Amygdala (tissue), 56 donors: ENCODE measurements around the gene PLAAT5.
"Not testable (repeated sequence)": the region's sequence is repeated elsewhere in the genome, so short reads cannot be mapped to it uniquely, and the experiment has no call there.

Source experiments
- DNase-seq, 56 donors: peaks; one replicate each; lab custom pipeline; 2025; lab: John Stamatoyannopoulos, UW

Gene PLAAT5

DNA sequence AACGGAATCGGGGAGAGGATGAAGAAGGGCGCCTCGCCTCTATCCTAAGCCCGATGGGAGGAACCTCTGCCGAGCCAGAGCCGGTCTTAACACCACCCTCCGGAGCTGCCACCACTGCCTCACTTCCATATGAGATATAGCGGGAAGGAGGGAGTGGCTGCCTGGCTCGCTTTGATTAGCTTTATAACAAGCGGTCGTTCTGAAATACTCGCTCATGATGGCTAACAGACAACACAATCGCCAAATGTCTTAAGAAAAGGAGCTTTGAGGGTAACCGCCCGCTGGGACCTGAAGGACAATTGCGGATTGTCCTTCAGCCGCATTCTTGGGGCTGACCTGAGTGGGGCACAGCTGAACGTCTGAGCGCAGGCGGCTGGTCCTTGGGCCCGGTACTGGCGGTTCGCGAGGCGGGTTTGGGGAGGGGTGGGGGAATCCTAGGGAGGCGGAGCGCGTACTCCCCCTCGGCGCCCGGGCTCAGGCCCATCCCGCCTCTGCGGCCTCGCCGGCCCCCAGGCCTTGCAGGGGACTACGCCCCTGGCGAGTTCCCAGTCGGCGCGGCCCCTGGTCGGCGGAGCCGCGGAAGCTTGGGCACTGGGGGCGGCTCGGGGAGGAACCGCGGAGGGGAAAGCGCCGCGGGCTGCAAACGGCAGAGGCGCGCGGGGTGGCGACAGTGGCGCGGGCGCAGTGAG is at the start of gene PLAAT5:
Gene PLAAT5, minus strand, starts transcription at position 617 of the 689 bp plus-strand sequence. Its CDS starts 133 bp downstream, at position 484.
- peak in 19 of 56 donors; percentile 26 to 76 (median 54) for DNase-seq

GRCh38 chr11:63537293-63538101 is 46.5 kb upstream of the PLAAT5 start:
- DNase-seq: peak in 51 of 56 donors; percentile 17 to 86 (median 62)

GRCh38 chr11:63536669-63537292 is 45.8 kb upstream of the PLAAT5 start, which contains the start of gene PLAAT4:
TSS of gene PLAAT4 (plus strand) at chr11:63536808. CDS start at chr11:63536869, 61 bp downstream.
- DNase-seq: peak in 41 of 56 donors; percentile 17 to 84 (median 59)

GRCh38 chr11:63535734-63536133 is 44.8 kb upstream of the PLAAT5 start:
- DNase-seq: no peak

- no peak for DNase-seq
Observed at GRCh38 chr11:63534895-63535461, 44.0 kb upstream of the PLAAT5 start.

GRCh38 chr11:63534076-63534475 is 43.1 kb upstream of the PLAAT5 start:
- DNase-seq: no peak

DNA sequence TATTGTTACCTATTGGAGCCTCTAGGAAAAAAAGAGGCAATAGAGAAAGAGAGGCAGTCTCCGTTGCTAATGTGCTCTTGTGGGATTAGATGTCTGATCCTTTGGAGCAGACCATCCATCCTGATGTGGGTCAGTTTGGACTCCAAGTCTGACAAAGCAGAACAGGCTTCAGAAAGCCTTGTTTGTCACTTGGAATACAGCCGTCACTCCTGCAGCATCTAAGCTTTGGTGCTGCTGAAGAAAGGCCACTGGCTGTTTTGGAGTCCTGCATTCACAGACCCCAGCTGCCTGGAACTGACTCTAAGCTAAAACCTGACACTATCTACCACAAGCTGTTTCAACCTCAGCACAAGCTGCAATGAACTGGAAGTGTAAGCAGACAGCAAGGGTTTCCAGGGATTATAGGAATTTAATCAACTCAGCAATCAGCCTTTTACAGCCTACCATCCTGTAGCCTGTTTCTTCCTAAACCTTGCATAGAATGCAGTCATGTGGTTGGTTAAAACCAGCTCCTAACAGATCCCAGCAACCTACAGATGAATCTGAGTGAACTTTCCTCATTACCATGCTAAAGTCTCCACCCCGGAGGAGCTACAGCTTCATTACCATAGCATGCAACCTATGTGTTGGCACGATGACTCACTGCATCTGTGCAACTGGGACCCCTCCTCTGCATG is 42.0 kb upstream of the PLAAT5 start:
- DNase-seq: peak in 4 of 56 donors; percentile 17 to 30 (median 18)

GRCh38 chr11:63532117-63532516 is 41.1 kb upstream of the PLAAT5 start:
- DNase-seq: no peak

DNA sequence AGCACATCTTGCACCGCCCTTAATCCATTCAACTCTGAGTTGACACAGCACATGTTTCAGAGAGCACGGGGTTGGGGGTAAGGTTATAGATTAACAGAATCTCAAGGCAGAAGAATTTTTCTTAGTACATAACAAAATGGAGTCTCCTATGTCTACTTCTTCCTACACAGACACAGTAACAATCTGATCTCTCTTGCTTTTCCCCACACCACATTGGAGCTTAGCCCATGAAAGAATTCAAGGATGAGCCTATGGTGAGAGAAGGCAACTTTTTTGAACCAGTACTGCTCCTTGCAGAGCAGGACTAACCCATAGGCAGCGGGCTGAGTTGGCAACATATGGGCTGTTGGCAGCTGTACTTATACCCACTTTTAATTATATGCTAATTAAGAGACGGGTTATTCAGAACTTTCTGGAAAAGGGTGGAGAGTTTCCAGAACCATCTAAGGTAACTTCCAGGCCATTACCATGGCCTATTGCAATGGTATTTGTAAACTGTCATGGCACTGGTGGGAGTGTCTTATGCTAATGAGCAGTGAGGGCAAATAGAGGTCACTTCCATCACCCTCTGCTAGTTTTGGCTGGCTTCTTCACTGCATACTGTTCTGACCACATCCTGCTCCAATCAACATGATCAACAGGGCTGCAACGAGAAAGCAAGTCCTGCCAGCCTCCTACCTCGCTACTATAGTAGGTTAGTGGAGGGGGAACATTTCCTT is 40.3 kb upstream of the PLAAT5 start:
- DNase-seq: peak in 3 of 56 donors; percentile 7 to 80 (median 53)

GRCh38 chr11:63530021-63530420 is 39.1 kb upstream of the PLAAT5 start:
- DNase-seq: peak in 26 of 56 donors; percentile 15 to 70 (median 38)

- DNase-seq: not testable (repeated sequence)
Observed at GRCh38 chr11:63529373-63529772, 38.4 kb upstream of the PLAAT5 start.

DNA sequence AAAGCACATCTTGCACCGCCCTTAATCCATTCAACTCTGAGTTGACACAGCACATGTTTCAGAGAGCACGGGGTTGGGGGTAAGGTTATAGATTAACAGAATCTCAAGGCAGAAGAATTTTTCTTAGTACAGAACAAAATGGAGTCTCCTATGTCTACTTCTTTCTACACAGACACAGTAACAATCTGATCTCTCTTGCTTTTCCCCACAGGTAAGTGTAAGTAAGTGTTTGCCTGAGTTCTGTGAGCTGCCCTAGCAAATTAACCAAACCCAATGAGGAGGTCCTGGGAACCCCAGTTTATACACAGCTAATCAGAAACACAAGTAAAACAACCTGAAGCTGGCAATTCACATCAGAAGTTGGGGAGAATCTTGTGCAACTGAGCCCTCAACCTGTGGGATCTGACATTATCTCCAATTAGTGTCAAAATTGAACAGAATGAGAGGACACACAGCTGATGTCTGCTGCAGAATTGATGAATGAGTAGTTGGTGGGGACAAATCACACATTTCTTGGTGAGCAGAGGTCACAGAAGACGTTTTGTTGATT is 37.8 kb upstream of the PLAAT5 start:
- not testable (repeated sequence) for DNase-seq

GRCh38 chr11:63528156-63528555 is 37.2 kb upstream of the PLAAT5 start:
- not testable (repeated sequence) for DNase-seq

DNA sequence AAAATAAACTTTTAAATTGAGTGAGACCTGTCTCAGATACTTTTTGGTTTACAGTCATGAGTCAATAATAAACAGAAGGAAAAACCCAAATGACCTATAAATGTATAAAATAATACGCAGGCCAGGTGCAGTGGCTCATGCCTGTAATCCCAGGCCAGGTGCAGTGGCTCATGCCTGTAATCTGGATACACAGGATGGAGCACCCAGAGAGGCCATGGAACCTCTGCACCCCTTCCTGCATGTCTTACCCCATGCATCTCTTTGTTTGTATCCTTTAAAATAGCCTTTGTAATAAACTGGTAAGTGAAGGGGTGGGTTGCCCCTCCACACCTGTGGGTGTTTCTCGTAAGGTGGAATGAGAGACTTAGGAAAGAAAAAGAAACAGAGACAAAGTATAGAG is 36.7 kb upstream of the PLAAT5 start:
- no peak for DNase-seq

DNA sequence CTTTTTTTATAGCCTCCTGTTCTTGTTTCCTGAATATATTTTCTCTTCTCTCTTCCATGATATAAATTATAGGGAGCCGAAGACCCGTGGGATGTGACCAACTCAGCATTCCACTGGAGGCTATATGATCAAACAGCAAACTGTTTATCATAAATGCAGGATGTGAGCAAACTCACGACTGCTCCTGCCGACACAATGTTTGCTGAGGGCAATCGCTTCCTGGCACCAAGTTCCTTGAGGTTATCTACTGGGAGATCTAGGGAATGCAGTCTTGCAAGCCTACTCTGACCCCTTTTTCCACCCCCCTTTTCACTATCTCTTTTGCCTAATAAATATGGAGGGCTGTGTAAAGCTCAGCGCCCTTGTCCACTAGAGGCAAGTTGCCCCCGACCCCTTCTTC is 32.2 kb upstream of the PLAAT5 start:
- no peak for DNase-seq

DNA sequence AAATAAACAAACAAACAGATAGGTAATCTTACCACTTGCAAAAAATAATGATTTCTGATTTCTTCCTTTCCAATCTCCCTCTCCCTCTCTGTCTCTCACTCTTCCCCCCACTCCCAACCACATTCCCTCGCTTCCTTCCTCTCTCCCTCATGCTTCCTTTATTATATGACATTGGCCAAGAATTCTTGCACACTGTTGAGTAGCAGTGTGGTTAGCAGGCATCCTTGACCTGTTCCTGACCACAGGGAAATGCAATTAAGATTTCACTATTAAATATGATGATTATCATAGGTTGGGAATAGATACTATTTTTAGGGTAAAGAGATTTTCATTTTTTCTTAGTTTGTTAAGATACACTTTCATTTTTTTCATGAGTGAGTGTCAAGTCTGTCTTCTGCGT is 30.9 kb upstream of the PLAAT5 start:
- no peak for DNase-seq

DNA sequence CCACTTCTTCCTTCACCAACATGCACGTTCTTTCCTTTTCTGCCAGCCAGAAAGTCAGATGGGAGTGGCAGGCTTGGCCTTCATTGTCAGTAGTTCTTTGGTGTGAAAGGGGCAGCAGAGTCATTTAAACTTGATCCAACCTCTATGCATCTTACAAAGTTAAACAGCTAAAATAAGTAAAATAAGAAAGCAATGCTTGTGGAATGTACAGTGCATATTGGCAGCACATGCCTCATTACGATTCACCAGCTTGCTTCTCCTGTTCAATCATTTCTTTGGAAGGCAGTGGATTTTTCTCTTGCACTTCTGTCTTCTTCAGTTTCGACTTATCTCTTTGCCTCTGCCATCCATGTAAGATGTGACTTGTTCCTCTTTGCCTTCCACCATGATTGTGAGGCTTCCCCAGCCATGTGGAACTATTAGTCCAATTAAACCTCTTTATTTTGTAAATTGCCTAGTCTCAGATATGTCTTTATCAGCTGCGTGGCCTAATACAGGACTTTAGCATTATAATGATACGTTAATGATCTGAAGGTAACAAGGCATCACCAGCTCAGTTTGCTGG is 29.7 kb upstream of the PLAAT5 start:
- no peak for DNase-seq

DNA sequence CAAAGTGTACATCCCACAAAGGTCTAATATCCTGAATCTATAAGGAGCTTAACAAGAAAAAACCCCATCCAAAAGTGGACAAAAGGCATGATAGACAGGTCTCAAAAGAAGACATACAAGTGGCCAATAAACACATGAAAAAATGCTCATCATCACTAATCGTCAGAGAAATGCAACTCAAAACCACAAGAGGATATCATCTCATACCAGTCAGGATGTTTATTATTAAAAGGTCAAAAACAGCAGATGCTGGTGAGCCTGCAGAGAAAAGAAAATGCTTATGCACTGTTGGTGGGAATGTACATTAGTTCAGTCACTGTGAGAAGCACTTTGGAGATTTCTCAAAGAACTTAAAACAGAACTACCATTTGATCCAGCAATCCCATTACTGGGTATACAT is 27.6 kb upstream of the PLAAT5 start:
- DNase-seq: no peak

DNA sequence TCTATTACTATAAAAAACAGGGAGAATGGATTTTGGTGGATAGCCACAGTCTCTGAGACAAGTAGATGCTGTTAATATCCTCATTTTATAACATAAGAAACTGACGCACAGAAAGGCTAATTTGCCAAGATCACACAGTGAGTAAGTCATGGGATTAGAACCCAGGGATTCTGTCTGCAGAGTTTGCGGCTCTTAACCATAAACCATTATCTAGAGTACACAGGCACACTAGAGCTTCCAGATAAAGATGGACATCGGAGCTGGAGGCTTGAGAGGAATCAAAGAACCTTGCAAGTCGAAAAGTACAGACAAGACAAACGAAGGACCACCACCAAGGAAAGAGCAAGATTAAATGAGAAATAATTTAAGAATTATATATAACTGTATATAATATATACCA is 26.2 kb upstream of the PLAAT5 start:
- no peak for DNase-seq
